ENCODE results near the gene EIF1B.
"Not testable (repeated sequence)": the region's sequence is repeated elsewhere in the genome, so short reads cannot be mapped to it uniquely, and the experiment has no call there.

EIF1B gene

DNA sequence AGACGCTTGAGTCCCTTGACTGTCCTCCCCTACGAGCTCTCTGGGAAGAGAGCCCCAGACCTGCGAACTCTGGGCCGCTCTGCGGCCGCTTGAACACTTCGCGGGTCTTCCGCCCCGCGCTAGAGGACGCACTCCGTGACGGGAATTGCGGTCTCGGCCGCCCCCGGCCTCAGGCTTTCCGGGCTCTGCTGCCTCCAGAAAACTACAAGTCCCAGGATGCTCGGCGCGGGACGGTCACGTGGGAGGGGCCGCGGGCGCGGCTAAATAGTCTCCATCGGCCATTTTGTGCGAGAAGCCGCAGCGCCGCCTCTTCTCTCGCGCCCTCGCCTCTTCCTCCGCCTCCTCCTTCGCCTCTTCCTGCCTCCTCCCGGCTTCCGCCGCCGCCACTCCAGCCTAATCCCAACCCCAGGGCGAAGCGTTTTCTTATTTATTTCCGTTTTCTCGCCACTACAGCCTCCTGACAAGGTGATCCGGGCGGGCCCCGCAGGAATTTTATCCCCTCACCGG, at the start of gene EIF1B:
TSS of gene EIF1B (plus strand) at position 290 of the 507 bp plus-strand sequence. CDS start 235 bp downstream, outside the sequence.
- peak; percentile 74 for DNase-seq

DNA sequence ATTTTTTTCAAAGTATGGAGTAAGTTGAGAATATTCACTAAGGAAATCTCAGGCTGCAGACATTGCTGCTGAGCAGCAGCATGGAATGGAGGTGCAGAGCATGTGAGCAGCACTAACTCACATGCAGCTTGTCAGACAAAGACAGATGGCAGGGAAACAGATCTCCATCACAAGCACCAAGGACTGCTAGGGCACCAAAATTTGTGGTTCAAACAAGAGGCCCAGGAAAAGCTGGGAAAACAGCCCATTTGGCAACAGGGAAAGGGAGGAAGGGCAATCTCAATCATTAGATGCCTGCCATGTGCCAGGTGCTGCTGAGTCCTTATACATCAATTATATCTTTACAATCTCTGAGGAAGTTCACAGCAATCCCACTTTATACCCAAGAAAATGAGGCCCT, 47.2 kb upstream of the EIF1B start:
- no peak for DNase-seq

DNA sequence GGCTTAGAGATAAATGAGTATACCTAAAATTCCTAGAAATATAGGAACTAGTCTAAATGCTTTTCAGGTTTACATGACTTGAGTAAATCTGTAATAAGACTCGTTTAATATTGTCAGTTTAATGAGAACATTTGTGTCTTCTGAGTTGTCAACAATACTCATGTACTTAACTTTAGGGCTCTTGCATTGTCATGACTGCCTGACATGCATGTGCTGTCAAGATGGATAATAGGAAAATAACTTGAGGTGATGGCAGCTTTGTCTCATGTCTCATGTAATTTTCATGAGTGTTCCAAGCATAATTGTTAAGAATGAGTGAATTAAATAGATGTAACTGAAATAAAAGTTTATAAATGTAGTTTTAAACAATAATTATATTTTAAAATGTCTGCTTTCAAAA, 45.1 kb upstream of the EIF1B start:
- no peak for DNase-seq

GRCh38 chr3:40265181-40265580, 44.3 kb upstream of the EIF1B start:
- DNase-seq, result no peak

- no peak for DNase-seq
Observed at GRCh38 chr3:40267937-40268724, 41.4 kb upstream of the EIF1B start.

- no peak for DNase-seq
Observed at GRCh38 chr3:40268802-40269524, 40.5 kb upstream of the EIF1B start.

DNA sequence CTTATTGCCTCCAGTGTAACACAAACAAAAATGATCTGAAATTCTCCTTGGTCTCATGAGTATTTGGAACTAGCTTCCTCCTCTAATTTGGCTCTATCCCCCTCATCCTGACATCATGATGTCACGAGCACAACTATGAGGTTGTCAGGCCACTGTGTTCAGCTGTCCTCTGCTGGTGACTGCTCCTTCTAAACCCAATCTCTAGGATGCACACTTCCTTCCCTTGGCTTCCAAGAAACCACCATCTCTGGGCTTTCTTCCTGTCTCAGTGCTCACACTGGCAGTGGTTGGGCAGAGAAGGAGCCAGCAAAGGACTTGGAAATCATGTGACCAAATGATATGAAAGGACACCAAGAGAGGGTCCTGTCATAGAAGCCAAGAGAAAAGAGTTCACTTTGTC, 30.7 kb upstream of the EIF1B start:
- no peak for DNase-seq

GRCh38 chr3:40281995-40282394, 27.5 kb upstream of the EIF1B start:
- DNase-seq, result no peak

DNA sequence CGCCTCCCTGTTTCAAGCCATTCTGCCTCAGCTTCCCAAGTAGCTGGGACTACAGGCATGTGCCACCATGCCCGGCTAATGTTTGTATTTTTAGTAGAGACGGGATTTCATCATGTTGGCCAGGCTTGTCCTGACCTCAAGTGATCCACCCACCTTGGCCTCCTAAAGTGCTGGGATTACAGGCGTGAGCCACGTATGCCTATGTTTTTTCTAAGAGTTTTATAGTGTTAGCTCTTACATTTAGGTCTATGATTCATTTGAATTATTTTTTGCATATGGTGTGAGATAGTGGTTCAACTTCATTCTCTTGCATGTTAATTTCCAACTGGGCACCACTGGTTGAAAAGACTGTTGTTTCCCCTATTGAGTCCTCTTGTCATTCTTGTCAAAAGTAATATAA, 26.4 kb upstream of the EIF1B start:
- DNase-seq, result not testable (repeated sequence)

GRCh38 chr3:40287248-40287647, 22.3 kb upstream of the EIF1B start:
- no peak for DNase-seq

- DNase-seq, result no peak
Observed at GRCh38 chr3:40290396-40290795, 19.1 kb upstream of the EIF1B start.

- no peak for DNase-seq
Observed at GRCh38 chr3:40291471-40291870, 18.0 kb upstream of the EIF1B start.

DNA sequence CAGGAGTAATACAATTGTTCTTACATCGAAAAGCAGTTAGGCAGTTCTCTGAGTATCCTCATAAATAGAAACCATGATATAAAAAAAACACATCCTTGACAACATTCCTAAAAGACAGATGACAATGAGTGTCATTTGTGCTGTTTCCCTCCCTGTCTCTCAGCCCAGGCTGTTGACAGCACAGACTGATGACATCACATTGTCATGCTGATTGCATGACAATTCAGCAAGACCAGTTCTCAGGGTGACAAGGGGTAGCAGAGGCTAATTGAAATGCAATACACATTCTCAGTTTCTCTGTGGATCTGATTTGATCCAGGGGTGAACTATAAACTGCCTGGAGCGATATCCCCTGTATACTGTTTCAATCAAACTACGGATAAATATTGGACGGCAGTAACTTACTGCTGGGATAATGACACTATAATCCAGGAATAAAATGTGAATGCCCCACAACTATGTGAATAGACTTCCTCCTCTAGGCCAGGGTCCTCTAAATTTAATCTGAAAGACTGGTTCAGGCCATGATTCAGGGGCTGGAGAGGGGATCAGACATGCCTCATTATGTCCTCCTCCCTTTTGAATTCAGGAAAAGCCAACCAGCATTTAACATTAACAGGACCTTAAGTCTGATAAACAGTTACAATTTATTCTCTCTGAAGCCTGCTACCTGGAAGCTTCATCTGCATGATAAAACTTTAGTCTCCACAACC, 16.7 kb upstream of the EIF1B start:
- no peak for DNase-seq

GRCh38 chr3:40294434-40294833, 15.1 kb upstream of the EIF1B start:
- DNase-seq, result no peak

GRCh38 chr3:40298075-40298474, 11.4 kb upstream of the EIF1B start:
- DNase-seq, result no peak

DNA sequence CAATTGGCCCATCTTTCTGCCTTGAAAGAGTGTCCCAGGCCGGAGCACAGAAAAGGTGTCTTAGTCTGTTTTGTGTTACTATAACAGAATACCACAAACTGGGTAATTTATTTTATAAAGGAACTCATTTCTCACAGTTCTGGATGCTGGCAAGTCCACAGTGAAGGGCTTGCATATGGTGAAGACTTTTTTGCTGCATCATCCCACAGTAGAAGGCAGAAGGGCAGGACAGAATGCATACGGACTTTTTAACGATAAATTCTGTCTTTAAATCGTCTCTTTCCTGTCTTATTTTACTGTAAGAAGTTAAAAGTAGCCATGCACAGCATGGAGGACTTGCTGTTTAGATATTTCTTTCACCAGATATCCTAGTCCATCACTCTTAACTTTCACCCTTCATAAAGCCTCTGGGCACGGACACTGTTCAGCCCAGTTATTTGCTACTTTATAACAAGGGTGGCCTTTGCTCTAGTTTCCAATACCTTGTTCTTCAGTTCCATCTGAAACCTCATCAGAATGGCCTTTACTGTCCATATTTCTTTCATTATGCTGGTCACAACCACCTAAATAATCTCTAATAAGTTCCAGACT, 10.3 kb upstream of the EIF1B start:
- no peak for DNase-seq

- DNase-seq, result no peak
Observed at GRCh38 chr3:40299721-40300335, 9.7 kb upstream of the EIF1B start.

DNA sequence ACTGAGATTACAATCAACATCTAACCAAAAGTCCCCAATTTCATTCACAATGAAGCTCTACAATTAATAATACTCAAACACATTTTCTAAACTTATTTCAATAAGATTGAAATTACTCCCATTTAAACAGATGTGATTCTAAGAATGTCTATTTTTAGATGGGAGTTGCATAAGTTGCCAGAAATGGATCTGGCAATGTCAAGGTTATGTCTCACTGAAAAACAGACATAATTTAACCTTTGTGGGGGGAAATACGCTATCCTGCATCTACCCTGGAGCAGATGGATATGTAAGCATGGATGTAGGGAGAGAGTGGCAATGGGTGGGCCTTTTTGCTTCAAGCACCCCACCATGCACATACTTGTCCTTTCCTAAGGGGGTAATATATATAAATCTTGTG, 6.7 kb upstream of the EIF1B start:
- no peak for DNase-seq

DNA sequence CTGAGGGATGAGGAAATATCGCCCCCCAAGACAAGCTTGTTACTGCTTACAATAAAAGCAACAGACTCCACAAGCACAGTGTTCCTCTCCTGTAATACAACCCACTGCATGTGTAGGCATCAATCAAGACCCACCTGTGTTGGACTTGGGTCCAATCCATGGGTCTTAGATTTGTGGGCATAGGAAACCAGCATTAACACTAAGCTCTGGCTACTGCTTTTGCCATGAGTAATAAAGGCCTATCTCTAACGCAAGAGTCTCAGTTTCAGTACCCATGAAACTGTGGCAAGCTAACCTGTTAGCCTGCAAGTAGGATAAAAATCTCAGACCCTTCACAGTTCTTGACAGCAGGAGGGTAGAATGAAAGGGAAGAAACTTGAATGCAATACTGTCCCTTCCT, 5.2 kb upstream of the EIF1B start:
- no peak for DNase-seq

- DNase-seq, result no peak
Observed at GRCh38 chr3:40306336-40306735, 3.2 kb upstream of the EIF1B start.

- no peak for DNase-seq
Observed at GRCh38 chr3:40307176-40307575, 2.3 kb upstream of the EIF1B start.

GRCh38 chr3:40308725-40309417, 636 bp upstream of the EIF1B start:
- DNase-seq, result peak; percentile 16
